Large intestine (tissue), 3 donors: ENCODE measurements around the gene MAP6D1. TPM values are rescaled to one million over a fixed set of nuclear protein-coding genes. Genes with fewer than 3 reads are reported as not detected.

ENCODE experiments used
- DNase-seq, 2 donors: peaks; one replicate each; pipeline versions ENCODE4 v3.0.0 to v3.0.0-alpha.2; 2013
- H3K27ac ChIP-seq: one replicate; pipeline ENCODE4 v1.5.1; 2013; ENCODE audit warnings: low read length
- H3K27me3 ChIP-seq: 2 replicates; pipeline ENCODE4 v1.6.1; 2013; ENCODE audit warnings: low read length; ENCODE audit not compliant: control insufficient read depth, insufficient read depth
- H3K36me3 ChIP-seq: 2 replicates; pipeline ENCODE4 v1.6.1; 2013; ENCODE audit warnings: low read length; ENCODE audit not compliant: control insufficient read depth, insufficient read depth
- H3K4me1 ChIP-seq: one replicate; pipeline ENCODE4 v1.6.1; 2013; ENCODE audit warnings: low read length; ENCODE audit not compliant: control insufficient read depth, insufficient read depth
- H3K4me3 ChIP-seq: one replicate; pipeline ENCODE4 v1.5.1; 2013; ENCODE audit warnings: low read length
- H3K9me3 ChIP-seq: one replicate; pipeline ENCODE4 v1.6.1; 2013; ENCODE audit warnings: mild to moderate bottlenecking, low read depth, low read length, moderate library complexity; ENCODE audit not compliant: control insufficient read depth
- WGBS: methylation state at CpG from one replicate; pipeline ENCODE4 v1.1.5; 2013; ENCODE audit warnings: low lambda C conversion rate; ENCODE audit not compliant: insufficient coverage; 5-methylcytosine and 5-hydroxymethylcytosine counted together
- polyA plus RNA-seq: library from polyadenylated mRNA; unstranded; fragments of 120-200 nt; gene quantifications from one replicate; pipeline ENCODE4 v1.2.1, GENCODE V29; 2013

The MAP6D1 gene
- polyA plus RNA-seq, 1 donor = 1.5 TPM

GRCh38 chr3:183845090-183845489 lies 19.7 kb upstream of the MAP6D1 start:
- H3K9me3 ChIP-seq = no peaks in the 10 kb centered on the region
- no peak overlapping the region for H3K4me3 ChIP-seq
- no peaks in the 10 kb centered on the region for H3K4me1 ChIP-seq
- 89% methylated on average over 4 of the region's 4 CpGs for WGBS
- H3K27me3 ChIP-seq = no peaks in the 10 kb centered on the region
- H3K27ac ChIP-seq = no peak overlapping the region
- no peak for DNase-seq
- peaks cover 56% of the 10 kb centered on the region for H3K36me3 ChIP-seq

GRCh38 chr3:183844606-183845005 lies 19.2 kb upstream of the MAP6D1 start:
- Histone ChIP-seq H3K36me3 (peaks cover 59% of the 10 kb centered on the region), H3K4me3 (no peak overlapping the region), H3K27ac (no peak overlapping the region), H3K4me1 (no peaks in the 10 kb centered on the region), H3K9me3 (no peaks in the 10 kb centered on the region), H3K27me3 (no peaks in the 10 kb centered on the region)
- peak in 1 of 2 donors; percentile 7 for DNase-seq
- WGBS = no CpG with 5 or more reads among the region's 2 CpGs

- no CpG with 5 or more reads among the region's 4 CpGs for WGBS
- H3K36me3 ChIP-seq = peaks cover 63% of the 10 kb centered on the region
Measured at GRCh38 chr3:183839751-183840150, 14.4 kb upstream of the MAP6D1 start.

GRCh38 chr3:183837894-183838293 lies 12.5 kb upstream of the MAP6D1 start:
- Histone ChIP-seq H3K27me3 (no peaks in the 10 kb centered on the region), H3K9me3 (no peaks in the 10 kb centered on the region), H3K27ac (no peak overlapping the region), H3K36me3 (peaks cover 72% of the 10 kb centered on the region), H3K4me1 (no peaks in the 10 kb centered on the region), H3K4me3 (no peak overlapping the region)
- DNase-seq = no peak
- WGBS = no CpG with 5 or more reads among the region's 3 CpGs

More at GRCh38 chr3:183839751-183840150, 14.4 kb upstream of the MAP6D1 start:
- Histone ChIP-seq H3K27me3 (no peaks in the 10 kb centered on the region), H3K4me1 (no peaks in the 10 kb centered on the region), H3K27ac (no peak overlapping the region), H3K9me3 (no peaks in the 10 kb centered on the region), H3K4me3 (no peak overlapping the region)
- no peak for DNase-seq

GRCh38 chr3:183837390-183837789 lies 12.0 kb upstream of the MAP6D1 start:
- H3K36me3 ChIP-seq = peaks cover 74% of the 10 kb centered on the region
- WGBS = no CpG with 5 or more reads among the region's 9 CpGs
- no peak for DNase-seq
- no peak overlapping the region for H3K27ac ChIP-seq
- no peaks in the 10 kb centered on the region for H3K9me3 ChIP-seq
- H3K27me3 ChIP-seq = no peaks in the 10 kb centered on the region
- H3K4me3 ChIP-seq = no peak overlapping the region
- H3K4me1 ChIP-seq = no peaks in the 10 kb centered on the region

- DNase-seq = no peak
- Histone ChIP-seq H3K36me3 (peaks cover 60% of the 10 kb centered on the region), H3K4me3 (no peak overlapping the region), H3K9me3 (no peaks in the 10 kb centered on the region), H3K27me3 (no peaks in the 10 kb centered on the region), H3K27ac (no peak overlapping the region), H3K4me1 (no peaks in the 10 kb centered on the region)
- no CpG with 5 or more reads among the region's 6 CpGs for WGBS
Measured at GRCh38 chr3:183833516-183833915, 8.1 kb upstream of the MAP6D1 start.

- no peak for DNase-seq
- Histone ChIP-seq H3K27ac (no peak overlapping the region), H3K36me3 (peaks cover 43% of the 10 kb centered on the region), H3K9me3 (no peaks in the 10 kb centered on the region), H3K4me1 (no peaks in the 10 kb centered on the region), H3K27me3 (no peaks in the 10 kb centered on the region), H3K4me3 (no peak overlapping the region)
- no CpG with 5 or more reads among the region's 9 CpGs for WGBS
Measured at GRCh38 chr3:183830187-183830586, 4.8 kb upstream of the MAP6D1 start.

GRCh38 chr3:183829466-183829865 lies 4.1 kb upstream of the MAP6D1 start:
- Histone ChIP-seq H3K36me3 (peaks cover 41% of the 10 kb centered on the region), H3K4me1 (peaks cover 2% of the 10 kb centered on the region), H3K9me3 (no peaks in the 10 kb centered on the region), H3K4me3 (no peak overlapping the region), H3K27ac (no peak overlapping the region), H3K27me3 (peaks cover under 1% of the 10 kb centered on the region)
- WGBS = 100% methylated on average over 1 of the region's 9 CpGs
- DNase-seq = no peak

GRCh38 chr3:183828538-183828870 lies 3.1 kb upstream of the MAP6D1 start:
- H3K4me3 ChIP-seq = no peak overlapping the region
- H3K36me3 ChIP-seq = peaks cover 32% of the 10 kb centered on the region
- H3K4me1 ChIP-seq = peaks cover 3% of the 10 kb centered on the region
- H3K9me3 ChIP-seq = no peaks in the 10 kb centered on the region
- H3K27ac ChIP-seq = no peak overlapping the region
- WGBS = 80% methylated on average over 4 of the region's 7 CpGs
- H3K27me3 ChIP-seq = peaks cover 2% of the 10 kb centered on the region
- DNase-seq = no peak

- H3K9me3 ChIP-seq = no peaks in the 10 kb centered on the region
- no peak overlapping the region for H3K27ac ChIP-seq
- no peak overlapping the region for H3K4me3 ChIP-seq
- DNase-seq = no peak
- no CpG with 5 or more reads among the region's 14 CpGs for WGBS
- H3K27me3 ChIP-seq = peaks cover 2% of the 10 kb centered on the region
- H3K4me1 ChIP-seq = peaks cover 3% of the 10 kb centered on the region
- peaks cover 27% of the 10 kb centered on the region for H3K36me3 ChIP-seq
Measured at GRCh38 chr3:183827809-183828537, 2.6 kb upstream of the MAP6D1 start.
